ENCODE results near the gene TRIP12. TPM values are rescaled to one million over a fixed set of nuclear protein-coding genes. Genes with fewer than 3 reads are reported as not detected.
"Not testable (repeated sequence)": the region's sequence is repeated elsewhere in the genome, so short reads cannot be mapped to it uniquely, and the experiment has no call there.

TRIP12 gene
- total and polyA plus RNA-seq, 2 donors (not counting 1 experiment from before 2014, with no cell fraction given) = 30.9 to 274 TPM

GRCh38 chr2:229970406-229970805 is 48.6 kb upstream of the TRIP12 start:
- Mint-ChIP-seq H3K27ac (no peak overlapping the region), H3K9me3 (ENCODE audit: insufficient read depth) (no peaks in the 10 kb centered on the region), H3K27me3 (no peaks in the 10 kb centered on the region), H3K4me1 (no peaks in the 10 kb centered on the region), H3K4me3 (no peak overlapping the region)
- DNase-seq (no peak), ATAC-seq (ENCODE audit: low read depth) (no peak)
- Histone ChIP-seq H3K9ac (ENCODE audit: low read length) (no peak overlapping the region), H3K9me3 (ENCODE audit: control extremely low read depth in 1 of 3, control insufficient read depth in 2 of 3, insufficient read depth in 1 of 3, low read length in 2 of 3) (no peaks in the 10 kb centered on the region), H2AFZ (ENCODE audit: insufficient read depth, low read depth, low read length, poor library complexity, severe bottlenecking) (no peak overlapping the region), H3K79me2 (ENCODE audit: control insufficient read depth, insufficient read depth, low read length) (no peaks in the 10 kb centered on the region), H3K27ac (ENCODE audit: low read length in 2 of 2) (no peak overlapping the region), H3K36me3 (replicated peaks in 1 of 2; ENCODE audit: control extremely low read depth in 1 of 2, control insufficient read depth in 1 of 2, extremely low read depth in 1 of 2, insufficient read depth in 2 of 2, low read length in 1 of 2) (no peaks in the 10 kb centered on the region), H4K20me1 (ENCODE audit: control insufficient read depth, insufficient read depth, low read length, poor library complexity, severe bottlenecking) (no peaks in the 10 kb centered on the region), H3K4me2 (replicated peaks; ENCODE audit: low read depth, low read length, poor library complexity, severe bottlenecking) (no peak overlapping the region), H3K4me1 (ENCODE audit: control insufficient read depth in 2 of 2, insufficient read depth in 2 of 2, low read length in 2 of 2) (no peaks in the 10 kb centered on the region), H3K4me3 (ENCODE audit: control extremely low read depth in 1 of 5, extremely low read depth in 1 of 5, insufficient read depth in 1 of 5, low read depth in 2 of 5, low read length in 4 of 5) (no peak overlapping the region), H3K27me3 (replicated peaks in 1 of 4; ENCODE audit: control extremely low read depth in 1 of 4, control insufficient read depth in 3 of 4, insufficient read depth in 4 of 4, low read length in 3 of 4) (no peaks in the 10 kb centered on the region)
- no CpG with 5 or more reads among the region's 3 CpGs for WGBS (ENCODE audit: insufficient coverage)
- TF ChIP-seq CTCF (IDR thresholded peaks at IDR 0.05) = no peak
- intact Hi-C loops (cut with micrococcal nuclease) = no loop called here
- ChIA-PET POLR2A (interaction anchor here (0.7 kb wide), 1 partner anchor 32 kb away, joined by 8 read pairs; no protein-coding TSS in a partner anchor), CTCF (no interaction called here)

- Histone ChIP-seq H3K79me2 (ENCODE audit: control insufficient read depth, insufficient read depth, low read length) (no peaks in the 10 kb centered on the region), H3K4me2 (replicated peaks; ENCODE audit: low read depth, low read length, poor library complexity, severe bottlenecking) (no peak overlapping the region), H3K36me3 (replicated peaks in 1 of 2; ENCODE audit: control extremely low read depth in 1 of 2, control insufficient read depth in 1 of 2, extremely low read depth in 1 of 2, insufficient read depth in 2 of 2, low read length in 1 of 2) (no peaks in the 10 kb centered on the region), H3K27me3 (replicated peaks in 1 of 4; ENCODE audit: control extremely low read depth in 1 of 4, control insufficient read depth in 3 of 4, insufficient read depth in 4 of 4, low read length in 3 of 4) (no peaks in the 10 kb centered on the region), H2AFZ (ENCODE audit: insufficient read depth, low read depth, low read length, poor library complexity, severe bottlenecking) (no peak overlapping the region), H3K27ac (ENCODE audit: low read length in 2 of 2) (no peak overlapping the region), H3K4me3 (ENCODE audit: control extremely low read depth in 1 of 5, extremely low read depth in 1 of 5, insufficient read depth in 1 of 5, low read depth in 2 of 5, low read length in 4 of 5) (no peak overlapping the region), H3K9ac (ENCODE audit: low read length) (no peak overlapping the region), H3K4me1 (ENCODE audit: control insufficient read depth in 2 of 2, insufficient read depth in 2 of 2, low read length in 2 of 2) (no peaks in the 10 kb centered on the region), H4K20me1 (ENCODE audit: control insufficient read depth, insufficient read depth, low read length, poor library complexity, severe bottlenecking) (no peaks in the 10 kb centered on the region), H3K9me3 (ENCODE audit: control extremely low read depth in 1 of 3, control insufficient read depth in 2 of 3, insufficient read depth in 1 of 3, low read length in 2 of 3) (no peaks in the 10 kb centered on the region)
- Mint-ChIP-seq H3K27ac (no peak overlapping the region), H3K4me3 (no peak overlapping the region), H3K4me1 (no peaks in the 10 kb centered on the region), H3K9me3 (ENCODE audit: insufficient read depth) (no peaks in the 10 kb centered on the region), H3K27me3 (no peaks in the 10 kb centered on the region)
- TF ChIP-seq EZH2 (IDR thresholded peaks at IDR 0.05; ENCODE audit: borderline replicate concordance, insufficient read depth, low read depth, low read length, poor library complexity, severe bottlenecking) = no peak
- no peak for TF ChIP-seq CTCF (IDR thresholded peaks at IDR 0.05)
- ATAC-seq (ENCODE audit: low read depth) = no peak
- no CpG with 5 or more reads among the region's 3 CpGs for WGBS (ENCODE audit: insufficient coverage)
- intact Hi-C loops (cut with micrococcal nuclease) = no loop called here
- ChIA-PET CTCF (no interaction called here), POLR2A (no interaction called here)
- no peak for DNase-seq
Observed at GRCh38 chr2:229969921-229970320, 48.1 kb upstream of the TRIP12 start.

DNA sequence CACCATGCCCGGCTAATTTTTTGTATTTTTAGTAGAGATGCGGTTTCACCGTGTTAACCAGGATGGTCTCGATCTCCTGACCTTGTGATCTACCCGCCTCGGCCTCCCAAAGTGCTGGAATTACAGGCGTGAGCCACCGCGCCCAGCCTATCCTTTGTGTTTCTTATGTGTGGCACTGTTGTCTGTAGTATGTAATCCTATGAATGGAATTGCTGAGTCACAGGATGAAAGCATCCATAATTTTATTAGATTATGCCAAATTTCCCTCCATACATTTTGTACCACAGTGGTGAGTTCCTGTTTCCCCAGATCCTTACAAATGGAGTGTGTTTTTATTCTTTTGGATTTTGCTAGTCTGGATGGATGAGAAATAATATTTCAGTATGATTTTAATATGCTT is 41.8 kb upstream of the TRIP12 start:
- H3K79me2 ChIP-seq (ENCODE audit: control insufficient read depth, insufficient read depth, low read length); POLR2A ChIA-PET; H4K20me1 ChIP-seq (ENCODE audit: control insufficient read depth, insufficient read depth, low read length, poor library complexity, severe bottlenecking); H3K27ac ChIP-seq (ENCODE audit: low read length in 2 of 2); H3K27me3 ChIP-seq (replicated peaks in 1 of 4; ENCODE audit: control extremely low read depth in 1 of 4, control insufficient read depth in 3 of 4, insufficient read depth in 4 of 4, low read length in 3 of 4); H3K36me3 ChIP-seq (replicated peaks in 1 of 2; ENCODE audit: control extremely low read depth in 1 of 2, control insufficient read depth in 1 of 2, extremely low read depth in 1 of 2, insufficient read depth in 2 of 2, low read length in 1 of 2); H2AFZ ChIP-seq (ENCODE audit: insufficient read depth, low read depth, low read length, poor library complexity, severe bottlenecking); H3K9ac ChIP-seq (ENCODE audit: low read length); H3K27me3 Mint-ChIP-seq; ATAC-seq (ENCODE audit: low read depth); H3K4me1 ChIP-seq (ENCODE audit: control insufficient read depth in 2 of 2, insufficient read depth in 2 of 2, low read length in 2 of 2); H3K4me3 ChIP-seq (ENCODE audit: control extremely low read depth in 1 of 5, extremely low read depth in 1 of 5, insufficient read depth in 1 of 5, low read depth in 2 of 5, low read length in 4 of 5); DNase-seq; H3K27ac Mint-ChIP-seq; H3K9me3 ChIP-seq (ENCODE audit: control extremely low read depth in 1 of 3, control insufficient read depth in 2 of 3, insufficient read depth in 1 of 3, low read length in 2 of 3); H3K4me3 Mint-ChIP-seq; H3K4me1 Mint-ChIP-seq; intact Hi-C loops (cut with micrococcal nuclease); H3K4me2 ChIP-seq (replicated peaks; ENCODE audit: low read depth, low read length, poor library complexity, severe bottlenecking); H3K9me3 Mint-ChIP-seq (ENCODE audit: insufficient read depth): not testable (repeated sequence)
- CTCF ChIA-PET = interaction anchor here (0.7 kb wide), 1 partner anchor 12 kb away, joined by 3 read pairs; no protein-coding TSS in a partner anchor
- 100% methylated on average over 4 of the region's 9 CpGs for WGBS (ENCODE audit: insufficient coverage)
